Fibroblast of lung (primary cell): ENCODE data around the gene RNF19B. TPM values are rescaled to one million over a fixed set of nuclear protein-coding genes. Genes with fewer than 3 reads are reported as not detected.

Source experiments
- DNase-seq, 2 donors: peaks; one replicate each; pipeline versions ENCODE4 v3.0.0 to v3.0.0-alpha.2; 2010; ENCODE audit warnings: low read depth in 2 of 2
- H2AFZ ChIP-seq: 2 replicates; pipeline ENCODE4 v1.5.1; 2012; ENCODE audit warnings: low read length, control low read depth, inconsistent platforms
- H3K27ac ChIP-seq: 2 replicates; pipeline ENCODE4 v1.5.1; 2011; ENCODE audit warnings: low read length, control low read depth; ENCODE audit not compliant: insufficient read depth
- H3K27me3 ChIP-seq: 2 replicates; pipeline ENCODE4 v1.5.1; 2011; ENCODE audit warnings: mild to moderate bottlenecking, low read length; ENCODE audit not compliant: control insufficient read depth, insufficient read depth
- H3K36me3 ChIP-seq: 2 replicates; pipeline ENCODE4 v1.5.1; 2011; ENCODE audit warnings: low read length; ENCODE audit not compliant: control insufficient read depth, insufficient read depth
- H3K4me1 ChIP-seq: 2 replicates; pipeline ENCODE4 v1.5.1; 2011; ENCODE audit warnings: low read length; ENCODE audit not compliant: control insufficient read depth, insufficient read depth; ENCODE audit errors: extremely low read depth
- H3K4me2 ChIP-seq: 2 replicates; pipeline ENCODE4 v1.5.1; 2011; ENCODE audit warnings: low read length, control low read depth; ENCODE audit not compliant: insufficient read depth; ENCODE audit errors: extremely low read depth
- H3K4me3 ChIP-seq, 4 experiments: fragments of 200-600 bp in 1 of 4; sonication (generic) in 1 of 4; replicated peaks in 1 of 4; 2 replicates each; pipeline ENCODE4 v1.5.1; 2011 to 2016; ENCODE audit warnings: low read length in 4 of 4, low read depth in 3 of 4, mild to moderate bottlenecking in 3 of 4, control low read depth in 2 of 4, inconsistent platforms in 1 of 4, mixed read lengths in 1 of 4; ENCODE audit not compliant: insufficient read depth in 1 of 4; ENCODE audit errors: control extremely low read depth in 1 of 4
- H3K79me2 ChIP-seq: 2 replicates; pipeline ENCODE4 v1.5.1; 2012; ENCODE audit warnings: mild to moderate bottlenecking, low read length, inconsistent platforms; ENCODE audit not compliant: control insufficient read depth, insufficient read depth
- H3K9ac ChIP-seq: 2 replicates; pipeline ENCODE4 v1.5.1; 2011; ENCODE audit warnings: mild to moderate bottlenecking, low read length, control low read depth; ENCODE audit not compliant: insufficient read depth
- H3K9me3 ChIP-seq: 2 replicates; pipeline ENCODE4 v1.5.1; 2012; ENCODE audit warnings: low read depth, low read length; ENCODE audit not compliant: control insufficient read depth, insufficient read depth
- H4K20me1 ChIP-seq: 2 replicates; pipeline ENCODE4 v1.5.1; 2011; ENCODE audit warnings: low read length; ENCODE audit not compliant: control insufficient read depth, insufficient read depth; ENCODE audit errors: extremely low read depth
- CTCF ChIP-seq, 2 donors: IDR thresholded peaks in 1 of 2; conservative IDR thresholded peaks in 1 of 2; 1 replicate in 1 of 2; 2 replicates in 1 of 2; pipeline ENCODE4 v1.5.1; 2011 to 2012; ENCODE audit warnings: low read length in 2 of 2, control low read depth in 1 of 2, inconsistent platforms in 1 of 2, low read depth in 1 of 2, mild to moderate bottlenecking in 1 of 2
- EZH2 ChIP-seq: IDR thresholded peaks from 2 replicates; pipeline ENCODE4 v1.5.1; 2012; ENCODE audit warnings: low read length, control low read depth, mild to moderate bottlenecking; ENCODE audit errors: missing control alignments
- polyA plus RNA-seq, 2 donors: library from polyadenylated mRNA; depleted of rRNA in 1 of 2; stranded (reverse) in 1 of 2; unstranded in 1 of 2; fragments of >200 nt; gene quantifications; 2 replicates each; pipeline ENCODE4 v1.2.1, GENCODE V29; 2011 to 2012; ENCODE audit warnings: missing spikeins in 1 of 2
- total RNA-seq: library from RNA; depleted of rRNA; stranded (reverse); fragments of >200 nt; gene quantifications from 2 replicates; pipeline ENCODE4 v1.2.1, GENCODE V29; 2014

The RNF19B gene
- total and polyA plus RNA-seq, 2 donors (not counting 1 experiment from before 2014, with no cell fraction given) = 10.1 to 15.4 TPM

GRCh38 chr1:32947669-32948389 lies 16.8 kb downstream of the RNF19B start:
- no peak for DNase-seq
- no peaks in the 10 kb centered on the region for H4K20me1 ChIP-seq
- no peak overlapping the region for H3K9ac ChIP-seq
- H2AFZ ChIP-seq = no peak overlapping the region
- no peak overlapping the region for H3K4me3 ChIP-seq
- H3K27ac ChIP-seq = no peak overlapping the region
- H3K27me3 ChIP-seq = no peaks in the 10 kb centered on the region
- no peaks in the 10 kb centered on the region for H3K36me3 ChIP-seq
- no peaks in the 10 kb centered on the region for H3K79me2 ChIP-seq
- H3K9me3 ChIP-seq = no peaks in the 10 kb centered on the region
- no peak overlapping the region for H3K4me2 ChIP-seq
- TF ChIP-seq EZH2 (no peak), CTCF (conservative IDR thresholded peaks at IDR 0.05 in 1 of 2, IDR thresholded peaks at IDR 0.05 in 1 of 2; ENCODE audit: low read depth in 1 of 2, low read length in 2 of 2) (no peak)
- no peaks in the 10 kb centered on the region for H3K4me1 ChIP-seq

- TF ChIP-seq CTCF (conservative IDR thresholded peaks at IDR 0.05 in 1 of 2, IDR thresholded peaks at IDR 0.05 in 1 of 2; ENCODE audit: low read depth in 1 of 2, low read length in 2 of 2) (no peak), EZH2 (no peak)
- no peak overlapping the region for H2AFZ ChIP-seq
- no peak overlapping the region for H3K27ac ChIP-seq
- no peaks in the 10 kb centered on the region for H3K27me3 ChIP-seq
- H3K9ac ChIP-seq = no peak overlapping the region
- no peaks in the 10 kb centered on the region for H3K79me2 ChIP-seq
- H3K9me3 ChIP-seq = no peaks in the 10 kb centered on the region
- H3K36me3 ChIP-seq = no peaks in the 10 kb centered on the region
- H3K4me3 ChIP-seq = no peak overlapping the region
- H3K4me2 ChIP-seq = no peak overlapping the region
- H3K4me1 ChIP-seq = no peaks in the 10 kb centered on the region
- no peaks in the 10 kb centered on the region for H4K20me1 ChIP-seq
- no peak for DNase-seq
Observed at GRCh38 chr1:32946413-32946812, 18.2 kb downstream of the RNF19B start.

- H3K4me1 ChIP-seq = peaks cover 11% of the 10 kb centered on the region
- no peaks in the 10 kb centered on the region for H3K36me3 ChIP-seq
- no peaks in the 10 kb centered on the region for H4K20me1 ChIP-seq
- H3K9ac ChIP-seq = no peak overlapping the region
- H3K79me2 ChIP-seq = no peaks in the 10 kb centered on the region
- H3K27me3 ChIP-seq = no peaks in the 10 kb centered on the region
- no peak for DNase-seq
- H3K4me3 ChIP-seq = no peak overlapping the region
- H3K27ac ChIP-seq = no peak overlapping the region
- no peaks in the 10 kb centered on the region for H3K9me3 ChIP-seq
- TF ChIP-seq CTCF (conservative IDR thresholded peaks at IDR 0.05 in 1 of 2, IDR thresholded peaks at IDR 0.05 in 1 of 2; ENCODE audit: low read depth in 1 of 2, low read length in 2 of 2) = no peak
- TF ChIP-seq EZH2 = no peak
- H3K4me2 ChIP-seq = no peak overlapping the region
- H2AFZ ChIP-seq = no peak overlapping the region
Observed at GRCh38 chr1:32944180-32944579, 20.4 kb downstream of the RNF19B start.
